Medulla oblongata (tissue), 1 donor: ENCODE measurements around the gene TSHZ2.

Source experiments
- DNase-seq: peaks from one replicate; pipeline ENCODE4 v3.0.0-alpha.2; 2015; ENCODE audit errors: extremely low spot score

Gene TSHZ2

DNA sequence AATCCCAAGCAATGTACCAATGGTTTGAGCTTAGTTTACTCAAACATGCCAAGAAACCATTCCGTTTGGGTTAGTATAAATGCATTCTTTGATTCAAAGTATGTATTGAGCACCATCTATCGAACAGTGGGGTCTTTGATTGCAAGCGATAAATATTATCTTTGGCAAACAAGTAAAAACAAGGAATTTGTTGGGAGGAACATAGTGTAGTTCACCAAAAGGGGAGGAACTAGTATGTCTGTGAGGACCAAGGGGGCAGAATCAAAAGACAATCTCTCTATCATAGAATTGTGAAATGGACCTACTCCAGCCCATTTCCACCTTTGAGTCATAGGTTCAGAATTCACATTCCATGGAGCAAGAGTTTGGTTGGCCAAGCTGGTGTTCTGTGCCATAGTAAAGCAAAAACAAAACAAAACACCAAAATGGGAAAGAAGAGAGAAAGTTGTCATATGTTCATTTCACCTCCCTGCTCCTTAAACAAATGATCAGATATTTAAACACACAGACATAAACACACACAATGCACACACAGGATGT lies 266.0 kb downstream of the TSHZ2 start:
- no peak for DNase-seq

DNA sequence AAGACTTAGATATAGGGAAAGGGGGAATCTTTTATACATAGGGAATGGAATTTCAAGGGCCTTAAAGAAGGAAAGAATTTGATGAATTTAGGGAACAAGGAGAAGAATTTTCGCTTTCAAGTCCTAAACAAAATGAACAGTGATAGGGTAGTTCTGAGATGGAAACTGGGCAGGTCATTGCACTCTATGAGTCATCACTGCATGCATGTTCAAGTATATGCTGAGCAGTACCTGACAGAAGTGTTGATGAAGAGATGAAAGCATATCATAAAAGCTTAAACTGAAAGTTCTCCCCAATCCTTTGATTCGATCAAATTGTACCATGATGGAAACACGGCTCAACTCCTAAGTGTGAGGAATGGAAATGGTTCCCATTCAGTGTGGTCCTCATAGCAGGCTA lies 271.0 kb downstream of the TSHZ2 start:
- no peak for DNase-seq

DNA sequence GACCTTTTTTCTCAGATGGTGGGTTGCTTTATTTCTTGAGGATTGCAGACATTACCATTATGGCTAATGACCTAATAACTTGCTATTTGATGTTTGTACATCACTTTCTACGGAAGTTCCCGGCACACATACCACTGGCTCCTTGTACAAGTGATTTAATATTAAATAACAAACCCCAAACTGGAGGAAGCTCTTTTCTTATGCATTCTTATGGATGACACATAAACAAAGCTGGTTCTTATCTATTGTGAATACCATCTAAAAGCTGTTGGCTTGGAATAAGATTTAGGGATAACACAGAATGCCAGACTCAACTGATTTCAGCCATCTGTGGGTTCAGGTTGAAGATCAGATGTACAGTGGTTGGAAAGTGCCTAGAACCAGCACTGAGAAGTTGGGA lies 272.6 kb downstream of the TSHZ2 start:
- no peak for DNase-seq

DNA sequence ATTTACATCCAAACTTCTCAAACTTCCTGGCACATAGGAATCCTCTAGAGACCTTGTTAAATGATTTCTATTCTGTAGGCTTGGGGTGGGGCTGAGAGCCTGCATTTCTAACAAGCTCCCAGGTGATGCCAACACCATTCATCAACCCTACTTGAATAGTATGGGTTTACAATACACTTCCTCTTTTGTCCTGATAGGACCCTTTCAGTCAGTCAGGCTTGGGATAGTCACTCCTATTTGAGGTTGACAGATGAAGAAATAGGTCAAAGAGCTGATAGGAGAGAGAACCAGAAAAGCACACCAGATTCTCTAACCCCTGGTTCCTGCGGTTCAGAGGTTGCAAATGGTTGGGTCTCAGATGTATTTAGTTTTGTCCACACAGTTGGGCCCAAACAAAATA lies 273.4 kb downstream of the TSHZ2 start:
- DNase-seq: no peak

DNA sequence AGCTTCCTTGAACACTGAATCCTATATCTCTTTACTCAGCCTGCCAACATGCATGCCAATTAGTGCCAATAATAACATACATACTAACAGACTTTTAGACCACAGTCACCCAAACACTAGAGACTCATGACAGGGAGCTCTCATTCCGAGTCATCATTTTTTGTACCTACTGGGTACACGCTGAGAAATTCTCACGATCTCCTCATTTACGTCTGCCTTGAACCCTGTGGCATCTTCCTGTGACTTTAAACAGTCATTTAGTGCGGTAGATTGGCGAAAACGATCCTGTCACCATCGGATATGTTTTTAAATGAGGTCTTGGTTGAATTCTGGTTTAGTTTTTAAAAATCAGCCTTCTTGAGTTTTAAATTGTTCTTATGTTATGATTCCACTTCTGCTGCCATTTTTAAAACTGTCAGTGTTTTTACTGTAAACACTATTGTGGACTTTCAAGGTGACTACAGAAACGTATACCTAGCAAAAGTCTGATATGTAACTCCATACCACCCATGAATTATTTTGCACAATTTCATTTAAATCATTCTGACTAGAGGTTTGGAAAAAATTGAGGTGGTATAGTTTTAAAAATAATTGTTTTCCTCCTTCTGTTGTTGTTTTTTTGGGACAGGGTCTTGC lies 275.4 kb downstream of the TSHZ2 start:
- DNase-seq: no peak

DNA sequence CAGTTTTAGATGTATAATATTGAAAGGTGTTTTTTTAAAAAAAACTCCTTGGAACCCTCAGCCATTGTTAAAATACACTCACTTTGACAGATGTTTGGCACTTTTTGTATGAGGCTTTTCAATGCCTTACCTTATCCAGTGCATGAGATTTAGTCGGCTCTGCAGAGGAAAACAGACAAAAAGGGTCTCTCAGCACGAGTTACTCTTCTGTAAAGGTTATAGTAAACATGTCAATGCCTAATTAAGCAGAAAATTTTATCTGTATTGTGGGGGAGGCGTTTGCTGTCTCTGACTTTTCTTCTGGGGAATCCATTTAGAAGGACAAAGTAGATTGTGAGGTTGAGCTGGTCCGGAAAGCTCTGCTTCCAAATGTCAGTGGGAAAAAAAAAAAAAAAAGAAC lies 278.3 kb downstream of the TSHZ2 start:
- DNase-seq: no peak

GRCh38 chr20:53252002-53252401 lies 279.8 kb downstream of the TSHZ2 start:
- no peak for DNase-seq

- no peak for DNase-seq
Observed at GRCh38 chr20:53253668-53254067, 281.5 kb downstream of the TSHZ2 start.

DNA sequence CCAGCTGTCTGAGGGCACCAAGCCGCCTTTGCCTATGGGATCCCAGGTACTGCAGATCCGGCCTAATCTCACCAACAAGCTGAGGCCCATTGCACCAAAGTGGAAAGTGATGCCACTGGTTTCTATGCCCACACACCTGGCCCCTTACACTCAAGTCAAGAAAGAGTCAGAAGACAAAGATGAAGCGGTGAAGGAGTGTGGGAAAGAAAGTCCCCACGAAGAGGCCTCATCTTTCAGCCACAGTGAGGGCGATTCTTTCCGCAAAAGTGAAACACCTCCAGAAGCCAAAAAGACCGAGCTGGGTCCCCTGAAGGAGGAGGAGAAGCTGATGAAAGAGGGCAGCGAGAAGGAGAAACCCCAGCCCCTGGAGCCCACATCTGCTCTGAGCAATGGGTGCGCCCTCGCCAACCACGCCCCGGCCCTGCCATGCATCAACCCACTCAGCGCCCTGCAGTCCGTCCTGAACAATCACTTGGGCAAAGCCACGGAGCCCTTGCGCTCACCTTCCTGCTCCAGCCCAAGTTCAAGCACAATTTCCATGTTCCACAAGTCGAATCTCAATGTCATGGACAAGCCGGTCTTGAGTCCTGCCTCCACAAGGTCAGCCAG lies 283.0 kb downstream of the TSHZ2 start:
- DNase-seq: no peak

DNA sequence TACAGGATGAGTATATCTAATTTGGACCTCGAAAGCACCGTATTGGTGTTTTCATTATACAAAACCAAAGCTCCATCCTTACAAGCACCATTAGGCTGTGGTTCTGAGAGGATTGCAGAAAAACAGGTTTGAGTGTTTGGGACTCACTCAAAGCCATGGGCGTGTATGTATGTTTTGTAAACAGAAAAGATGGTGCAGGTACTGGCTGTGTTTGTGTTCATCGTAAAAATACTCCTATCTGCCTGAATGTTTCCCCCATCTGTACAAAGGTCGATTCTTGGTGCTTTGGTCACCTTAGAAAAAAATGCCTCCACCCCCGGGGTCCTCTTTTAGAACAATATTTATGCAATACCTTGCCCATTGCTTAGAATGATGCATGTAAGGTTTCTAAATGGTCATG lies 286.6 kb downstream of the TSHZ2 start:
- DNase-seq: no peak

- no peak for DNase-seq
Observed at GRCh38 chr20:53260168-53260567, 288.0 kb downstream of the TSHZ2 start.

GRCh38 chr20:53260591-53260990 lies 288.4 kb downstream of the TSHZ2 start:
- no peak for DNase-seq

GRCh38 chr20:53262365-53262764 lies 290.2 kb downstream of the TSHZ2 start:
- no peak for DNase-seq

DNA sequence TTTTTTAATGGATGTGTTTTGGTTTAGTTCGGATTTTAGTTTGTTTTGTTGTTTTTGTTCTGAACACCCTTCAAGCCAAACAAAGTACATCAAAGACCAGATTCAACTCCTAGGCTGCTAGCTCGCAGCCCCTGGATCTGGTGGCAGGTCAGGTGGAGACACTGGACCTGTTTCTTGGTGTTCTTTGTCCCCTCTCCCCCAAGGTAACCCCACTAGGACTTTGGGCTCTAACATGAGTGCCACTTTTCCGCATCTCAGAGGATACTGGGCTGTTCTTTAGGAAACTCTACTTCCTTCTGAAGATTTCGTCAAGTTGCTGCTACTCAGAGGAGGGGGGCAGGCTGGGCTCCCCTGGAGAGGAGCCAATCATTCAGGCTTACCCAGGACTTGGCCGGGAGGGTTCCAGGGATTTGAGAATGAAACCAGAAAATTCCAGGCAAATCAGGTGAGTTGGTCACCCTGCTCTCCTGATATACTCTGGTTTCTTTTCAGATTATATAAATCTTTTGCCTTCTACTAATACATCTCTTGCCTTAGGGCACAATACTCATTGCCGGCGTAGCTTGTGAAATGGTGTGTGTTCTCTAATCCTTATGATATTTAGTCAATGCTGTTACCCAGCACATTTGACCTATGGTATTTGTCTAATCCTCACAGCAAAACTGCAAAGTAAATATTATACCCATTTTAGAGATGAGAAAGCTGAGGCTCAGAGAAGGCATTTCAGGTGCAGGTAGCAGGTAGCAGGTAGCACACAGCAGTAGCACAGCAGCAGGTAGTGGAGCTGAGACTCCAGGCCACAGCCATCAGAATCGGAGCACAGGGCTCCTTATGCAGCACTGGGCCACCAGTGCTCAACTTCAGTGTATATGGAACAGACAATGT lies 291.6 kb downstream of the TSHZ2 start:
- no peak for DNase-seq

GRCh38 chr20:53264604-53265003 lies 292.4 kb downstream of the TSHZ2 start:
- no peak for DNase-seq

DNA sequence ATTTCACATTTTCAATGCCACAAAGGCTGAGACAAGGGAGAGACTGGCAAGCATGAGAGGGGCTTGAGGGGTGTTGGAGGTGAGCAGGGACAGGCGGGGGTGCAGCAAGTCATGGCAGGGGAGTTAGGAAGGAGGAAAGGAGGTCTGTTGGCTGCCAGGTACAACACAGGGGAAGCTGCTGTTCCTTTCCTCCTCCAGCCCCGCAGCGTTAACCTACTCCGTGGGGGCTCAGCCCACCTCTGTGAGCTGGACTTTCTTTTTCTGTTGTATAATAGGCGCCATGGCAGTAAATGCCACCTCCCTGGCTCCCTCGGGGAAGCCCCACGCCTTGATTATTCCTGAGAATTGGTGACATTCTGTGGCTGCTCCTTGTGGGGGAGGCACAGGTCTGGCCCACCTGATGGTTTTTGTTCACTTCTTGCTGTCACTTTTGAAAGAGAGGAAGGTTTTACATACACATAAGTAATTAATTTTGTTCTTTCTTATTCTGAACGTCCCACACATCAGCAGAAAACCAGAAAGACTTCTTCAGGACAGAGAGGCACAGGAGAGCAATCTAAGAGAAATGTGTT lies 293.2 kb downstream of the TSHZ2 start:
- DNase-seq: no peak

GRCh38 chr20:53269380-53269779 lies 297.2 kb downstream of the TSHZ2 start:
- DNase-seq: no peak

DNA sequence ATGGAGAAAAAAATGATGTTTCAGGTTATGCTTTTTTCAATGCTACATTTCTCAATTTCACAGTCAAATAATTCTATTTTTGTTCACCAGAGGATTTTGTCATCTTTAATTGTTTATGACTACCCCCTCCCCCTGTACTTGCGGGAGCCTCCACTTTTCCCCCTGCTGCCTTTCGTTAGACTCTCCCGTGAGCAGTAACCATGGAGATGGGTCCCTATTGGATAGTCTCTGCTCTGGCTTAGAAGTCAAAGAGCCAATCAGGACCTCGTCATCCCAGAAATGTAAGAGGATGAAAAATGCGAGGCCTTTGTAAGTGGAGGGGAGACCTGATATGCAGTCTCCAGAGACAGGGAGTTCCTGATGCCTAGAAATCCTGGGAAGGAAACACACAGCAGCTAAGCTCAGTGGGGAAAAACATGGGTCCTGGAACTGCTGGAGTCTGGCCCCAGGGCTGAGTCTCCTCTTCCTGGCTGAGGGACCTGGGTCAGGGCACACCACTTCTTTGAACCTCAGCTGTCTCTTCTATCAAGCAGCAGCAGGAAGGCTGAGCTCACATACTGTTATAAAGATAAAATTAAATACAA lies 298.7 kb downstream of the TSHZ2 start:
- no peak for DNase-seq

DNA sequence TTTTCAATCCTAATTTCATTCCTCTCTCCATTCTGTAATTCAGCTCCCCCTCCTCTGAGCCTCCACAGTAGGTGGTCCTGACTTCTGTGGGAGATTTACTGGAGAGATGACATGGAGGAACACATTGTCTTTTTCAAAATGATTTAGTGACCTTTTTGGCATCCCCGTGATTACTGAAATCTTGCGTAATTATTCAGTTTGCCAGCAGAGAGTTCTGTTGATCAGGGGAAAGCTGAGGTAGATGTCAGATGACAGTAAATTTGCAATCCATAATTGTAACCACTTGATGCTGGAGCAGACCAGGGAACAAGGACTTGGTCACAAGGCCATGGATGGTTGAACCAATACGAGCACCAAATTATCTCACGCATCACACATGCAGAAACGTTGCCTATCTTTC lies 302.2 kb downstream of the TSHZ2 start:
- no peak for DNase-seq

DNA sequence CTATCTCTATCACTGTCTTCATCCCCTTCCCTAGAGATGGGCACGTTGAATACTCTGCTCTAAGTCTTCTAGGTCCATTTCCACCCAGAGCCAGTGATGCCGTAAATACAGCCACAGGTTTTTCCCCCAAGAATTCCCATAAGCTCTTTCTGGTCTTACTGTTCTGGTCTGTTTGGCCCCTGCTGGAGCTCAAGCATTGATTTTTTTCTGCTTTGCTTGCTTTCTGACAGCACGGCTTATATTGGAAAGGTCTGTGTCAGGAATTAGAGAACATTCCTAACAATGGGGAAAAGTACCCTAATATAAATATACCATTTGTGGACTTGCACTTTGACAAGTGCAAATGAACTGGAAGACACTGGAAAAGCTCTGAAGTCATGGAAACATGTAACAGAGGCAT lies 302.6 kb downstream of the TSHZ2 start:
- no peak for DNase-seq

DNA sequence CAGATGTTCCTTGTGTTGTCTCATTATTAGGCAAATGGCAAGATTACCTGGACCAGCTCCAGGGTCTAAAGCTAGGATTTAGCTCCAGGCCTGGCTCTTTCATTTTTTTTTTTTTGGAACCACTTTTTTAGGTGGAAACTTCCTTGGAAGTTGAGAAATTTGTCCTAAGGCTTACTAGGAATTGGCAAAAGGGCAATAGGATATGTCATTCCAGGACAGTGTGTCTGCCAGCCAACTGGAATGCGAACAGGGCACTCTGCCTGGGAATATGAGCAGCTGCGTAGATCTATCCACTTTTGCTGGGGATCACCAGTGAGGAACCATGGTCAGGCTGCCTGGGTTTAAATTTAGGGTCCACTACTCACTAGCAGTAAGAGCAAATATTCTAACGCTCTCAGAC lies 304.0 kb downstream of the TSHZ2 start:
- DNase-seq: no peak

GRCh38 chr20:53278555-53278954 lies 306.4 kb downstream of the TSHZ2 start:
- DNase-seq: no peak
